Measurements from ENCODE around the gene NELL1. TPM values are rescaled to one million over a fixed set of nuclear protein-coding genes. Genes with fewer than 3 reads are reported as not detected.

The NELL1 gene
- total RNA-seq, 1 donor from 2014 or later, result 0.45 TPM

DNA sequence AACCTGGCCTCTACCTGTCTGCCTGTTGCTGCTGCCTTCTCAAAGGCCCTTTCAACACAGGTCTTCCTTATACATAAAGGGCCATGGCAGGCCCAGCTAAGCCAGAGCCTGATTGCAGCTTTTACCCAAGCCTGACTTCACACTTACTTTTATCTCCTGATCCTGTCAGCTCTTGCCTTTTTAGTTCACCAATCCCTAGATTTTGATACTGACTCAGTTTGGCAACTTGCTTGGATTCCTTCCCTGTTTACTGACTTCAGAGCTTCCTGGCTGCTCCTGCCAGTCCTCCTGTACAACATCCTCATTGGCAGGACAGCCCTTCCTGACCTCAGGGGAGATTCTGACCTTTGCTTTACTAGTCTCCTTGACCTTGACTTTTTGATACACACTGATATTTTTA lies 195.2 kb downstream of the NELL1 start:
- Mint-ChIP-seq H3K27ac (ENCODE audit: unreplicated experiment) (no peak overlapping the region), H3K36me3 (ENCODE audit: low read depth, unreplicated experiment) (no peaks in the 10 kb centered on the region), H3K27me3 (ENCODE audit: low read depth, unreplicated experiment) (peaks cover 3% of the 10 kb centered on the region), H3K9me3 (ENCODE audit: unreplicated experiment) (peaks cover 4% of the 10 kb centered on the region), H3K4me1 (ENCODE audit: low read depth, unreplicated experiment) (no peaks in the 10 kb centered on the region), H3K4me3 (ENCODE audit: unreplicated experiment) (no peak overlapping the region)
- Histone ChIP-seq H2AFZ (ENCODE audit: low read depth, low read length) (no peak overlapping the region), H3K9me3 (ENCODE audit: insufficient read depth, low read depth, low read length) (no peaks in the 10 kb centered on the region), H3K27ac (ENCODE audit: low read depth, low read length) (no peak overlapping the region), H3K4me1 (ENCODE audit: insufficient read depth, low read length) (no peaks in the 10 kb centered on the region), H3K27me3 (ENCODE audit: insufficient read depth, low read length) (no peaks in the 10 kb centered on the region), H3K4me3 (ENCODE audit: insufficient read depth, low read depth, low read length) (no peak overlapping the region), H3K36me3 (ENCODE audit: insufficient read depth, low read length) (no peaks in the 10 kb centered on the region), H3K79me2 (ENCODE audit: insufficient read depth, low read length) (no peaks in the 10 kb centered on the region), H3K9ac (ENCODE audit: low read length) (no peak overlapping the region), H4K20me1 (ENCODE audit: insufficient read depth, low read length) (no peaks in the 10 kb centered on the region), H3K4me2 (ENCODE audit: low read length) (no peak overlapping the region)
- TF ChIP-seq, protein P1, sequence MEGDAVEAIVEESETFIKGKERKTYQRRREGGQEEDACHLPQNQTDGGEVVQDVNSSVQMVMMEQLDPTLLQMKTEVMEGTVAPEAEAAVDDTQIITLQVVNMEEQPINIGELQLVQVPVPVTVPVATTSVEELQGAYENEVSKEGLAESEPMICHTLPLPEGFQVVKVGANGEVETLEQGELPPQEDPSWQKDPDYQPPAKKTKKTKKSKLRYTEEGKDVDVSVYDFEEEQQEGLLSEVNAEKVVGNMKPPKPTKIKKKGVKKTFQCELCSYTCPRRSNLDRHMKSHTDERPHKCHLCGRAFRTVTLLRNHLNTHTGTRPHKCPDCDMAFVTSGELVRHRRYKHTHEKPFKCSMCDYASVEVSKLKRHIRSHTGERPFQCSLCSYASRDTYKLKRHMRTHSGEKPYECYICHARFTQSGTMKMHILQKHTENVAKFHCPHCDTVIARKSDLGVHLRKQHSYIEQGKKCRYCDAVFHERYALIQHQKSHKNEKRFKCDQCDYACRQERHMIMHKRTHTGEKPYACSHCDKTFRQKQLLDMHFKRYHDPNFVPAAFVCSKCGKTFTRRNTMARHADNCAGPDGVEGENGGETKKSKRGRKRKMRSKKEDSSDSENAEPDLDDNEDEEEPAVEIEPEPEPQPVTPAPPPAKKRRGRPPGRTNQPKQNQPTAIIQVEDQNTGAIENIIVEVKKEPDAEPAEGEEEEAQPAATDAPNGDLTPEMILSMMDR (IDR thresholded peaks at IDR 0.05; ENCODE audit: insufficient read depth, low read depth, low read length), result no peak
- no peak for TF ChIP-seq EZH2 (IDR thresholded peaks at IDR 0.05; ENCODE audit: insufficient read depth, low read length)
- no peak for FAIRE-seq
- no peak for DNase-seq (ENCODE audit: low read depth)

DNA sequence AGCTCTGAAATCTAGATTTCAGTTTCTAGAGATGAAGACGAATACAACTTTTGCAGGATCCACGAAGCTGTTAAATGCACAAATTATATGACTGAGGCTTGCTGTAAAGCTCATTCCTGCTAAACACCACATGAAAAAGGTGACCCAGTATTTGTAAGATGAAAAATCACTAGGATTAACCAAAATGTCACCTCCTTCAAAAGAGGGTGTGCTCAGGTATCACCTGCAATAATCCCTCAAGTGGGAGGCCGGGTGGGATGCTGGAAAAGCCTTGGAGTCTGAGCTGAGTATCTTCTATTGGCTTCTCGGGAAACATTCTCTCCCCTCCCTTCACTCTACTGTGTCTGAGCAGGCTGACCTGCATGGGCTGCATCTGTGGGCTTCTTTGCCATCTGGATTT lies 195.8 kb downstream of the NELL1 start:
- Histone ChIP-seq H3K27me3 (ENCODE audit: insufficient read depth, low read length) (no peaks in the 10 kb centered on the region), H3K9me3 (ENCODE audit: insufficient read depth, low read depth, low read length) (no peaks in the 10 kb centered on the region), H3K4me1 (ENCODE audit: insufficient read depth, low read length) (no peaks in the 10 kb centered on the region), H2AFZ (ENCODE audit: low read depth, low read length) (no peak overlapping the region), H3K79me2 (ENCODE audit: insufficient read depth, low read length) (no peaks in the 10 kb centered on the region), H3K9ac (ENCODE audit: low read length) (no peak overlapping the region), H3K4me3 (ENCODE audit: insufficient read depth, low read depth, low read length) (no peak overlapping the region), H4K20me1 (ENCODE audit: insufficient read depth, low read length) (no peaks in the 10 kb centered on the region), H3K27ac (ENCODE audit: low read depth, low read length) (no peak overlapping the region), H3K4me2 (ENCODE audit: low read length) (no peak overlapping the region), H3K36me3 (ENCODE audit: insufficient read depth, low read length) (no peaks in the 10 kb centered on the region)
- Mint-ChIP-seq H3K4me3 (ENCODE audit: unreplicated experiment) (no peak overlapping the region), H3K27ac (ENCODE audit: unreplicated experiment) (no peak overlapping the region), H3K4me1 (ENCODE audit: low read depth, unreplicated experiment) (no peaks in the 10 kb centered on the region), H3K36me3 (ENCODE audit: low read depth, unreplicated experiment) (no peaks in the 10 kb centered on the region), H3K27me3 (ENCODE audit: low read depth, unreplicated experiment) (peaks cover 3% of the 10 kb centered on the region), H3K9me3 (ENCODE audit: unreplicated experiment) (peaks cover 4% of the 10 kb centered on the region)
- DNase-seq (ENCODE audit: low read depth) (no peak), FAIRE-seq (no peak)
- TF ChIP-seq, protein P1 (IDR thresholded peaks at IDR 0.05; ENCODE audit: insufficient read depth, low read depth, low read length), result no peak
- TF ChIP-seq EZH2 (IDR thresholded peaks at IDR 0.05; ENCODE audit: insufficient read depth, low read length), result no peak

DNA sequence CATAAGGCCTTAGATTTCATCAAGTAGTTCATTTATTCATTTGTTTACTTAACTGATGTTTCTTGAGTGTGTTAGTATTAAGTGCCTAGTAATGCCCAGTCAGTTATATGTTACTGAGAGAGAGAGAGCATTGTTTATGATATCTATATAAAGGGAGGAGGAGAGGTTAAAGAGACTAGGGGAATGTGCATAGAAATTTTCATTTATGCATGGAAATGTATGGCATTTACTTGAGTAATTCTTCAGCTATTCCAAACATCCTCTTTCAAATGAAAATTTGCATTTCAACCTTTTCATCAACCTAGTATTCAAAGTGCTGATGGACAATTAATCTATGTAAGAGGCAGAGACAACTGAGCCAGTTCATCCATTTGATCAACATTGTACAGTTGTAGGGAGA lies 199.7 kb downstream of the NELL1 start:
- no peaks in the 10 kb centered on the region for H3K27me3 ChIP-seq (ENCODE audit: insufficient read depth, low read length)
- no peak overlapping the region for H3K4me3 ChIP-seq (ENCODE audit: insufficient read depth, low read depth, low read length)
- no peaks in the 10 kb centered on the region for H3K4me1 Mint-ChIP-seq (ENCODE audit: low read depth, unreplicated experiment)
- H3K4me3 Mint-ChIP-seq (ENCODE audit: unreplicated experiment), result no peak overlapping the region
- no peak overlapping the region for H3K4me2 ChIP-seq (ENCODE audit: low read length)
- no peaks in the 10 kb centered on the region for H3K36me3 ChIP-seq (ENCODE audit: insufficient read depth, low read length)
- H4K20me1 ChIP-seq (ENCODE audit: insufficient read depth, low read length), result no peaks in the 10 kb centered on the region
- H3K27ac Mint-ChIP-seq (ENCODE audit: unreplicated experiment), result no peak overlapping the region
- no peak overlapping the region for H2AFZ ChIP-seq (ENCODE audit: low read depth, low read length)
- TF ChIP-seq, protein P1 (IDR thresholded peaks at IDR 0.05; ENCODE audit: insufficient read depth, low read depth, low read length), result no peak
- no peak for TF ChIP-seq EZH2 (IDR thresholded peaks at IDR 0.05; ENCODE audit: insufficient read depth, low read length)
- H3K9ac ChIP-seq (ENCODE audit: low read length), result no peak overlapping the region
- no peaks in the 10 kb centered on the region for H3K79me2 ChIP-seq (ENCODE audit: insufficient read depth, low read length)
- no peak for DNase-seq (ENCODE audit: low read depth)
- no peaks in the 10 kb centered on the region for H3K36me3 Mint-ChIP-seq (ENCODE audit: low read depth, unreplicated experiment)
- no peaks in the 10 kb centered on the region for H3K4me1 ChIP-seq (ENCODE audit: insufficient read depth, low read length)
- H3K27ac ChIP-seq (ENCODE audit: low read depth, low read length), result no peak overlapping the region
- no peak for FAIRE-seq
- H3K9me3 ChIP-seq (ENCODE audit: insufficient read depth, low read depth, low read length), result no peaks in the 10 kb centered on the region
- H3K9me3 Mint-ChIP-seq (ENCODE audit: unreplicated experiment), result peaks cover 4% of the 10 kb centered on the region
- H3K27me3 Mint-ChIP-seq (ENCODE audit: low read depth, unreplicated experiment), result peaks cover 3% of the 10 kb centered on the region

Measured in astrocyte (in vitro differentiated cells and primary cell).